ENCODE data around the gene DDC. TPM values are rescaled to one million over a fixed set of nuclear protein-coding genes. Genes with fewer than 3 reads are reported as not detected.
"Not testable (repeated sequence)": the region's sequence is repeated elsewhere in the genome, so short reads cannot be mapped to it uniquely, and the experiment has no call there.

The DDC gene
- total RNA-seq, 1 experiment from 2014 or later, result not detected

- no peaks in the 10 kb centered on the region for H3K27me3 ChIP-seq
- peaks cover 5% of the 10 kb centered on the region for H3K36me3 ChIP-seq
Measured at GRCh38 chr7:50592940-50593339, 27.7 kb upstream of the DDC start.

GRCh38 chr7:50591480-50592438 is 26.6 kb upstream of the DDC start:
- no peaks in the 10 kb centered on the region for H3K27me3 ChIP-seq
- DNase-seq, result no peak
- peaks cover 5% of the 10 kb centered on the region for H3K36me3 ChIP-seq
- H3K9me3 ChIP-seq, result no peaks in the 10 kb centered on the region
- no peak overlapping the region for H3K4me3 ChIP-seq

More at GRCh38 chr7:50592940-50593339, 27.7 kb upstream of the DDC start:
- no peak for DNase-seq
- no peak overlapping the region for H3K4me3 ChIP-seq
- H3K9me3 ChIP-seq, result no peaks in the 10 kb centered on the region

GRCh38 chr7:50591098-50591479 is 25.9 kb upstream of the DDC start:
- Histone ChIP-seq H3K27me3 (no peaks in the 10 kb centered on the region), H3K36me3 (peaks cover 5% of the 10 kb centered on the region), H3K4me3 (no peak overlapping the region), H3K9me3 (no peaks in the 10 kb centered on the region)
- no peak for DNase-seq

- Histone ChIP-seq H3K36me3 (peaks cover 5% of the 10 kb centered on the region), H3K27me3 (no peaks in the 10 kb centered on the region), H3K4me3 (no peak overlapping the region), H3K9me3 (no peaks in the 10 kb centered on the region)
- no peak for DNase-seq
Measured at GRCh38 chr7:50590535-50590934, 25.3 kb upstream of the DDC start.

- no peak overlapping the region for H3K4me3 ChIP-seq
- peaks cover under 1% of the 10 kb centered on the region for H3K36me3 ChIP-seq
- H3K9me3 ChIP-seq, result no peaks in the 10 kb centered on the region
- no peak for DNase-seq
- H3K27me3 ChIP-seq, result no peaks in the 10 kb centered on the region
Measured at GRCh38 chr7:50589364-50589763, 24.2 kb upstream of the DDC start.

GRCh38 chr7:50588937-50589336 is 23.7 kb upstream of the DDC start:
- no peaks in the 10 kb centered on the region for H3K9me3 ChIP-seq
- DNase-seq, result no peak
- no peak overlapping the region for H3K4me3 ChIP-seq
- no peaks in the 10 kb centered on the region; the same call in none of the 2 replicates for H3K36me3 ChIP-seq
- no peaks in the 10 kb centered on the region for H3K27me3 ChIP-seq

GRCh38 chr7:50587737-50588136 is 22.5 kb upstream of the DDC start:
- Histone ChIP-seq H3K4me3 (no peak overlapping the region), H3K36me3 (no peaks in the 10 kb centered on the region; the same call in 1 of the 2 replicates), H3K9me3 (no peaks in the 10 kb centered on the region), H3K27me3 (no peaks in the 10 kb centered on the region)
- no peak for DNase-seq

- no peak overlapping the region for H3K4me3 ChIP-seq
- no peaks in the 10 kb centered on the region for H3K36me3 ChIP-seq
- no peaks in the 10 kb centered on the region for H3K27me3 ChIP-seq
- DNase-seq, result no peak
- H3K9me3 ChIP-seq, result no peaks in the 10 kb centered on the region
Measured at GRCh38 chr7:50584793-50585408, 19.7 kb upstream of the DDC start.

GRCh38 chr7:50584386-50584785 is 19.2 kb upstream of the DDC start:
- H3K27me3 ChIP-seq, result no peaks in the 10 kb centered on the region
- H3K9me3 ChIP-seq, result no peaks in the 10 kb centered on the region
- no peaks in the 10 kb centered on the region for H3K36me3 ChIP-seq
- no peak for DNase-seq
- H3K4me3 ChIP-seq, result no peak overlapping the region

GRCh38 chr7:50583295-50583694 is 18.1 kb upstream of the DDC start:
- H3K27me3 ChIP-seq, H3K9me3 ChIP-seq, H3K4me3 ChIP-seq, H3K36me3 ChIP-seq, DNase-seq: not testable (repeated sequence)

GRCh38 chr7:50582271-50582670 is 17.1 kb upstream of the DDC start:
- H3K36me3 ChIP-seq, H3K27me3 ChIP-seq, H3K4me3 ChIP-seq, H3K9me3 ChIP-seq, DNase-seq: not testable (repeated sequence)

GRCh38 chr7:50580666-50581065 is 15.5 kb upstream of the DDC start:
- not testable (repeated sequence) for H3K9me3 ChIP-seq, H3K27me3 ChIP-seq, DNase-seq, H3K36me3 ChIP-seq, H3K4me3 ChIP-seq

- DNase-seq, result no peak
- Histone ChIP-seq H3K9me3 (no peaks in the 10 kb centered on the region), H3K36me3 (no peaks in the 10 kb centered on the region), H3K27me3 (no peaks in the 10 kb centered on the region), H3K4me3 (no peak overlapping the region)
Measured at GRCh38 chr7:50580057-50580456, 14.9 kb upstream of the DDC start.

- H3K4me3 ChIP-seq, DNase-seq, H3K9me3 ChIP-seq, H3K36me3 ChIP-seq, H3K27me3 ChIP-seq: not testable (repeated sequence)
Measured at GRCh38 chr7:50578105-50578504, 12.9 kb upstream of the DDC start.

- H3K27me3 ChIP-seq, result no peaks in the 10 kb centered on the region
- H3K4me3 ChIP-seq, result no peak overlapping the region
- H3K9me3 ChIP-seq, result no peaks in the 10 kb centered on the region
- H3K36me3 ChIP-seq, result no peaks in the 10 kb centered on the region
- no peak for DNase-seq
Measured at GRCh38 chr7:50577569-50577968, 12.4 kb upstream of the DDC start.

GRCh38 chr7:50576388-50576787 is 11.2 kb upstream of the DDC start:
- not testable (repeated sequence) for H3K27me3 ChIP-seq, H3K36me3 ChIP-seq, H3K9me3 ChIP-seq, H3K4me3 ChIP-seq, DNase-seq

- H3K27me3 ChIP-seq, result peaks cover 5% of the 10 kb centered on the region
- H3K4me3 ChIP-seq, result no peak overlapping the region
- no peak for DNase-seq
- H3K9me3 ChIP-seq, result no peaks in the 10 kb centered on the region
- H3K36me3 ChIP-seq, result no peaks in the 10 kb centered on the region
Measured at GRCh38 chr7:50567715-50568261, 2.6 kb upstream of the DDC start.

Data from MG63 (cell line).